Progenitor cell of endocrine pancreas (in vitro differentiated cells): ENCODE data around the gene SOX5. TPM values are rescaled to one million over a fixed set of nuclear protein-coding genes. Genes with fewer than 3 reads are reported as not detected.

Experiments
- DNase-seq: peaks from one replicate; pipeline ENCODE4 v3.0.0; 2021; ENCODE audit warnings: low spot score; ENCODE audit not compliant: unreplicated experiment
- H3K27ac Mint-ChIP-seq: 2 replicates; pipeline ENCODE4 v1.8.0; 2021; ENCODE audit warnings: mild to moderate bottlenecking, moderate library complexity, mixed read lengths
- H3K27me3 Mint-ChIP-seq: 2 replicates; pipeline ENCODE4 v1.8.0; 2021; ENCODE audit warnings: mixed read lengths
- H3K36me3 Mint-ChIP-seq: 2 replicates; pipeline ENCODE4 v1.8.0; 2022; ENCODE audit warnings: mixed read lengths; ENCODE audit not compliant: insufficient read depth
- H3K4me1 Mint-ChIP-seq: 2 replicates; pipeline ENCODE4 v1.8.0; 2021; ENCODE audit warnings: low read depth, mixed read lengths
- H3K4me3 Mint-ChIP-seq: 2 replicates; pipeline ENCODE4 v1.8.0; 2021; ENCODE audit warnings: low read depth, mild to moderate bottlenecking, moderate library complexity, mixed read lengths
- H3K9me3 Mint-ChIP-seq: 2 replicates; pipeline ENCODE4 v1.8.0; 2021; ENCODE audit warnings: low read depth, mixed read lengths
- total RNA-seq: library from RNA; stranded (reverse); gene quantifications from 2 replicates; pipeline ENCODE4 v1.2.1, GENCODE V29; 2021
- TF ChIP-seq, protein P1 (sequence below): fragments of 200-600 bp; sonication (generic); IDR thresholded peaks from one replicate; pipeline ENCODE4 v1.5.0; 2021; ENCODE audit warnings: antibody characterized with exemption, mild to moderate bottlenecking; ENCODE audit not compliant: unreplicated experiment

The SOX5 gene
- total RNA-seq, 1 donor from 2014 or later: 56.9 TPM

DNA sequence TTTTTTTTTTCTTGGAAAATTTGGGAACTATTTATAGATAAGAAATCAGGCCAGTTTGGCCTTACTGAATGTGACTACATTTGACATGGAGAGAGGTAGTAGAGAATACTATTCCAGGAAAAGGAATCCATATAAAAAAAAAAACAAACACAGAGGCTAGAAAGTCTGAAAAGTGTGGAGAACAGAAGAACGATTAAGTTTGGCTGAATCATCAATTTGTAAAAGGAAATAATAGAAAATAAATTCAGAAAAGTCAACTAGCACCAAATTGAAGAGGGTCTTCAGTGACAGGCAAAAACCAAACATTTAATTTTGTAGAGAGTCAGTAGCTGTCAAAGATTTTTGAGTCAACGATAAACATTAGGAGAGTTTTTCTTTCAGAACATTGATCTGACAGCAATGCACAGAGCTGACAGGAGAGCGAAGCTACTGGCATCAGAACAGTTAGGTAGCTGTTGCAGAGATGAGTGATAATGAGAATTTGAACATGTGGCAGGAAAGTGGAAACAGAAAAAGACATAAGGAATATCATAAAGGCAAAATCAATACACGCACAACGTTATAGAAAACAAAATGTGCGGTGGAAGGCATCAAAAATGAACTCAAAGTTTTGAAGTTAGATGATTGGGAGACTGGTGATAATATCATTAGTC lies 241.2 kb downstream of the SOX5 start:
- Mint-ChIP-seq H3K9me3 (peaks cover 3% of the 10 kb centered on the region), H3K27ac (no peak overlapping the region), H3K4me1 (peaks cover 10% of the 10 kb centered on the region), H3K27me3 (no peaks in the 10 kb centered on the region), H3K4me3 (no peak overlapping the region), H3K36me3 (peaks cover 2% of the 10 kb centered on the region)
- DNase-seq: no peak
- TF ChIP-seq, protein P1, sequence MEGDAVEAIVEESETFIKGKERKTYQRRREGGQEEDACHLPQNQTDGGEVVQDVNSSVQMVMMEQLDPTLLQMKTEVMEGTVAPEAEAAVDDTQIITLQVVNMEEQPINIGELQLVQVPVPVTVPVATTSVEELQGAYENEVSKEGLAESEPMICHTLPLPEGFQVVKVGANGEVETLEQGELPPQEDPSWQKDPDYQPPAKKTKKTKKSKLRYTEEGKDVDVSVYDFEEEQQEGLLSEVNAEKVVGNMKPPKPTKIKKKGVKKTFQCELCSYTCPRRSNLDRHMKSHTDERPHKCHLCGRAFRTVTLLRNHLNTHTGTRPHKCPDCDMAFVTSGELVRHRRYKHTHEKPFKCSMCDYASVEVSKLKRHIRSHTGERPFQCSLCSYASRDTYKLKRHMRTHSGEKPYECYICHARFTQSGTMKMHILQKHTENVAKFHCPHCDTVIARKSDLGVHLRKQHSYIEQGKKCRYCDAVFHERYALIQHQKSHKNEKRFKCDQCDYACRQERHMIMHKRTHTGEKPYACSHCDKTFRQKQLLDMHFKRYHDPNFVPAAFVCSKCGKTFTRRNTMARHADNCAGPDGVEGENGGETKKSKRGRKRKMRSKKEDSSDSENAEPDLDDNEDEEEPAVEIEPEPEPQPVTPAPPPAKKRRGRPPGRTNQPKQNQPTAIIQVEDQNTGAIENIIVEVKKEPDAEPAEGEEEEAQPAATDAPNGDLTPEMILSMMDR: no peak

- TF ChIP-seq, protein P1: no peak
- H3K36me3 Mint-ChIP-seq: peaks cover 2% of the 10 kb centered on the region
- H3K4me1 Mint-ChIP-seq: peaks cover 14% of the 10 kb centered on the region
These were observed 242.2 kb downstream of the SOX5 start for GRCh38 chr12:23707270-23707669.

DNA sequence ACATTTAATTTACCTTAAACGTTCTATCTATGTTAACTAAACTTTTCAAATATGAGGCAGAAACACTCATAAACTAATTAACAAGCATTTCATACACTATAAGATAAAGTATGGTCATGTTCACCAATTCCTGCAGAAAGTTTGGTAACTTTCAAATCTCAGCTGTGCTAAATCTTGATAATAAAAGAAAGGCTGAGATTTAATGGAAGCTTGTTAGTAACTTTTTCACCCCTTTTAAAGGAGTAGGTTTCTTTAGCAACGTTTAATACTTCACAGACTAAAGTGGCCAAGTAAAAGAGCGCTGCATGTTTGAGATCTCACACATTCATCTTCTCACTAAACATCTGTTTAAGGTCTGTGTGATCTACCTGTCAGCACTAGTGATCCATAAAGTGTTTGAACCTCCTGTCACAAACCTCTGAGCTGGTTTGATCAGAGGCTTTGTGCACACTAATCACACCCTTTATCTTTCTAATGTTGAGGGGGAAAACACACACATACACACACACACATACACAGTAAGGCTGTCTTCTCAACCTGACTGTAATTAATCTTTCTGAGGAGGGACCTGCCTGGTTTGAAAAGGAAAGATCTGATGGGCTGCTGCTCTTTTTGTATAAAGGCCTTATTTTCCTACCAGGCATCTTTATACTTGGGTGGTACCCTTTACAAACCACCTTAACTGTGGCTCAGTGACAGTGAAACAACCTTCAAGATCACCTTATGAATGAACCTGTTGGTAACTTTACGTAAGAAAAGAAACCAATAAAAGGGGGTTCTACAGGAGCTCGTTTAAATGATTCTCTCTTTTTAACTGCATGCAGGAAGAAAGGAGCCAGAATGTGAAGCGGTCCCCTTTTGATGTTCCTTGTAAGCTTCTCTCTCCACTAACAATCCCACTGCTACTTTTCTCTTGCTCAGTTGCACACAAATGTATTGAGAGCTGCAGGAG lies 244.2 kb downstream of the SOX5 start:
- no peak for DNase-seq
- Mint-ChIP-seq H3K36me3 (no peaks in the 10 kb centered on the region), H3K9me3 (peaks cover 3% of the 10 kb centered on the region), H3K27me3 (no peaks in the 10 kb centered on the region), H3K4me3 (no peak overlapping the region), H3K27ac (peak overlapping the region; percentile 62), H3K4me1 (peaks cover 16% of the 10 kb centered on the region)
- TF ChIP-seq, protein P1: no peak

More at GRCh38 chr12:23707270-23707669, 242.2 kb downstream of the SOX5 start:
- no peak for DNase-seq
- H3K27me3 Mint-ChIP-seq: no peaks in the 10 kb centered on the region
- no peak overlapping the region for H3K27ac Mint-ChIP-seq
- H3K4me3 Mint-ChIP-seq: no peak overlapping the region
- H3K9me3 Mint-ChIP-seq: peaks cover 3% of the 10 kb centered on the region

DNA sequence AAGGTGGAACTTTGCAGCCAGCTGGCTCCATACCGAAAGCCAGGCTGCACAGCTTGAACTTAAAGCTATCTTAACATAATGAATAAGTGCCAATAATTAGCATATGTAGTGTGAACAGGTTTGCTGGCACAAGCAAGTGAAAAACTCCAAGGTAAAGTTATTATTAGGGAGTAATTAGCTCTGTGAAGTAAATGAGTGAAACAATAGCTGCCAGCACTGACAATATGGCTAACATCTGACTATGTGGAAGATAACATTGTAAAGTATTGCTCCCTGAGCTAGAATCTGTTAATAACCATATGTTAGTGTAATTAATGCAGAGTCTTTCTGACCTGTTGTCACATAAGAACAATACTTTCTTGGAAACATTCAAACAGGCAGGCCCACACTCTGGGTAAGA lies 246.4 kb downstream of the SOX5 start:
- no peak for DNase-seq
- Mint-ChIP-seq H3K27ac (no peak overlapping the region), H3K4me3 (no peak overlapping the region), H3K27me3 (no peaks in the 10 kb centered on the region), H3K36me3 (no peaks in the 10 kb centered on the region), H3K9me3 (no peaks in the 10 kb centered on the region), H3K4me1 (peaks cover 19% of the 10 kb centered on the region)
- TF ChIP-seq, protein P1: no peak

DNA sequence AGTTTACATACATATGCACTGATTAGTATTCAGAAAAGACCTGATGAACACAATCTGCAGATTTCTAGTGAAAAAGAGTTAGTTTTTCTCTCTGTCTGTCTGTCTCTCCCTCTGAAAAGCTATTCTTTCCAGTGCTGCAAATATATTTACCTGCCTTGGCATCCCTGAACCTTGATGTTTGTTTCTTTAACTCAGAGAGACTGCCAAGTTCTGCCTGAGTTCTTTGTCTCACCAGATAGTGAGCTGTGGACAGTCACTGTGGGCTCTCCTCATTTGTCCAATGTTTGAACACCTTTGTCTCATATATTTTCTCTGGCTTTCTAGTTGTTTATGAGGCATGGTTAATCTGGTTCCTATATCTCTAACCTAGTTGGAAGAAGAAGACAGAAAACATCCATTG lies 250.4 kb downstream of the SOX5 start:
- no peak for DNase-seq
- H3K4me3 Mint-ChIP-seq: no peak overlapping the region
- peak overlapping the region; percentile 1 for H3K27ac Mint-ChIP-seq
- H3K27me3 Mint-ChIP-seq: no peaks in the 10 kb centered on the region
- TF ChIP-seq, protein P1: no peak
- peaks cover 13% of the 10 kb centered on the region for H3K9me3 Mint-ChIP-seq
- peaks cover 9% of the 10 kb centered on the region for H3K4me1 Mint-ChIP-seq
- H3K36me3 Mint-ChIP-seq: peaks cover 12% of the 10 kb centered on the region
